Effector memory CD4-positive, alpha-beta T cell (primary cell): ENCODE data around the gene BUD23.

ENCODE experiments used
- DNase-seq, 3 donors: peaks; one replicate each; pipeline ENCODE4 v3.0.0-alpha.2; 2020
- H3K27ac ChIP-seq: 2 replicates; pipeline ENCODE4 v1.7.0; 2013; ENCODE audit warnings: mild to moderate bottlenecking, low read length, moderate library complexity; ENCODE audit not compliant: insufficient read depth, poor library complexity, severe bottlenecking
- H3K27me3 ChIP-seq: replicated peaks from 2 replicates; pipeline ENCODE4 v1.7.0; 2013; ENCODE audit warnings: mild to moderate bottlenecking, low read length; ENCODE audit not compliant: insufficient read depth, control insufficient read depth, poor library complexity, severe bottlenecking
- H3K36me3 ChIP-seq: 2 replicates; pipeline ENCODE4 v1.7.0; 2013; ENCODE audit warnings: mild to moderate bottlenecking, low read length, moderate library complexity; ENCODE audit not compliant: control insufficient read depth, insufficient read depth
- H3K4me1 ChIP-seq: 2 replicates; pipeline ENCODE4 v1.7.0; 2013; ENCODE audit warnings: low read length, mild to moderate bottlenecking; ENCODE audit not compliant: control insufficient read depth, insufficient read depth, poor library complexity, severe bottlenecking
- H3K4me3 ChIP-seq: 2 replicates; pipeline ENCODE4 v1.7.0; 2013; ENCODE audit warnings: low read length, low read depth, mild to moderate bottlenecking; ENCODE audit not compliant: insufficient read depth, poor library complexity, severe bottlenecking
- H3K9me3 ChIP-seq: 2 replicates; pipeline ENCODE4 v1.7.0; 2013; ENCODE audit warnings: mild to moderate bottlenecking, low read length, moderate library complexity; ENCODE audit not compliant: control insufficient read depth

BUD23 gene

GRCh38 chr7:73738612-73739386 lies 55.4 kb downstream of the BUD23 start, which contains the start of gene ABHD11:
Gene ABHD11, minus strand, starts transcription at chr7:73738802. Its CDS starts 32 bp downstream, at chr7:73738770.
- DNase-seq, result peak; percentile 96 to 98 (median 97)
- H3K27ac ChIP-seq, result peak within 1 kb of the TSS; percentile 91
- H3K4me1 ChIP-seq, result peaks cover 21% of the 10 kb centered on the region
- no peaks in the 10 kb centered on the region for H3K9me3 ChIP-seq
- peak within 1 kb of the TSS; percentile 89 for H3K4me3 ChIP-seq
- H3K36me3 ChIP-seq, result no peaks in the 10 kb centered on the region
- no peaks in the 10 kb centered on the region for H3K27me3 ChIP-seq

GRCh38 chr7:73739387-73739767 lies 56.0 kb downstream of the BUD23 start:
- Histone ChIP-seq H3K27me3 (no peaks in the 10 kb centered on the region), H3K36me3 (no peaks in the 10 kb centered on the region), H3K27ac (peak overlapping the region; percentile 91), H3K4me3 (peak overlapping the region; percentile 89), H3K4me1 (peaks cover 21% of the 10 kb centered on the region), H3K9me3 (no peaks in the 10 kb centered on the region)
- no peak for DNase-seq

GRCh38 chr7:73740212-73740611 lies 56.8 kb downstream of the BUD23 start:
- H3K9me3 ChIP-seq, result no peaks in the 10 kb centered on the region
- H3K4me1 ChIP-seq, result peaks cover 14% of the 10 kb centered on the region
- no peak overlapping the region for H3K27ac ChIP-seq
- no peak for DNase-seq
- no peaks in the 10 kb centered on the region for H3K27me3 ChIP-seq
- H3K4me3 ChIP-seq, result no peak overlapping the region
- no peaks in the 10 kb centered on the region for H3K36me3 ChIP-seq

GRCh38 chr7:73740771-73741170 lies 57.4 kb downstream of the BUD23 start:
- Histone ChIP-seq H3K4me3 (no peak overlapping the region), H3K4me1 (peaks cover 14% of the 10 kb centered on the region)
- no peak for DNase-seq

GRCh38 chr7:73741600-73741999 lies 58.2 kb downstream of the BUD23 start:
- peaks cover 14% of the 10 kb centered on the region for H3K4me1 ChIP-seq
- no peak overlapping the region for H3K27ac ChIP-seq
- no peak for DNase-seq

More at GRCh38 chr7:73740771-73741170, 57.4 kb downstream of the BUD23 start:
- Histone ChIP-seq H3K36me3 (no peaks in the 10 kb centered on the region), H3K27ac (no peak overlapping the region), H3K9me3 (no peaks in the 10 kb centered on the region), H3K27me3 (no peaks in the 10 kb centered on the region)

GRCh38 chr7:73742338-73742752 lies 58.9 kb downstream of the BUD23 start:
- no peaks in the 10 kb centered on the region for H3K27me3 ChIP-seq
- no peak overlapping the region for H3K4me3 ChIP-seq
- no peak overlapping the region for H3K27ac ChIP-seq
- H3K9me3 ChIP-seq, result no peaks in the 10 kb centered on the region
- no peaks in the 10 kb centered on the region for H3K36me3 ChIP-seq
- H3K4me1 ChIP-seq, result peaks cover 13% of the 10 kb centered on the region
- DNase-seq, result no peak

More at GRCh38 chr7:73741600-73741999, 58.2 kb downstream of the BUD23 start:
- Histone ChIP-seq H3K27me3 (no peaks in the 10 kb centered on the region), H3K9me3 (no peaks in the 10 kb centered on the region), H3K36me3 (no peaks in the 10 kb centered on the region), H3K4me3 (no peak overlapping the region)

GRCh38 chr7:73742753-73743641 lies 59.6 kb downstream of the BUD23 start:
- no peak for DNase-seq
- Histone ChIP-seq H3K4me3 (no peak overlapping the region), H3K27me3 (no peaks in the 10 kb centered on the region), H3K36me3 (no peaks in the 10 kb centered on the region), H3K27ac (no peak overlapping the region), H3K9me3 (no peaks in the 10 kb centered on the region), H3K4me1 (peaks cover 7% of the 10 kb centered on the region)

- no peak for DNase-seq
- H3K4me1 ChIP-seq, result no peaks in the 10 kb centered on the region
- no peak overlapping the region for H3K4me3 ChIP-seq
- H3K36me3 ChIP-seq, result no peaks in the 10 kb centered on the region
- no peaks in the 10 kb centered on the region for H3K9me3 ChIP-seq
- H3K27me3 ChIP-seq, result no peaks in the 10 kb centered on the region
- no peak overlapping the region for H3K27ac ChIP-seq
Measured at GRCh38 chr7:73746378-73746777, 63.0 kb downstream of the BUD23 start.
